Stimulated activated naive CD4-positive, alpha-beta T cell (primary cell): ENCODE measurements around the gene BRSK1.

ENCODE experiments used
- DNase-seq, 6 experiments: peaks; one replicate each; lab custom pipeline; 2025; lab: John Stamatoyannopoulos, UW

Gene BRSK1

DNA sequence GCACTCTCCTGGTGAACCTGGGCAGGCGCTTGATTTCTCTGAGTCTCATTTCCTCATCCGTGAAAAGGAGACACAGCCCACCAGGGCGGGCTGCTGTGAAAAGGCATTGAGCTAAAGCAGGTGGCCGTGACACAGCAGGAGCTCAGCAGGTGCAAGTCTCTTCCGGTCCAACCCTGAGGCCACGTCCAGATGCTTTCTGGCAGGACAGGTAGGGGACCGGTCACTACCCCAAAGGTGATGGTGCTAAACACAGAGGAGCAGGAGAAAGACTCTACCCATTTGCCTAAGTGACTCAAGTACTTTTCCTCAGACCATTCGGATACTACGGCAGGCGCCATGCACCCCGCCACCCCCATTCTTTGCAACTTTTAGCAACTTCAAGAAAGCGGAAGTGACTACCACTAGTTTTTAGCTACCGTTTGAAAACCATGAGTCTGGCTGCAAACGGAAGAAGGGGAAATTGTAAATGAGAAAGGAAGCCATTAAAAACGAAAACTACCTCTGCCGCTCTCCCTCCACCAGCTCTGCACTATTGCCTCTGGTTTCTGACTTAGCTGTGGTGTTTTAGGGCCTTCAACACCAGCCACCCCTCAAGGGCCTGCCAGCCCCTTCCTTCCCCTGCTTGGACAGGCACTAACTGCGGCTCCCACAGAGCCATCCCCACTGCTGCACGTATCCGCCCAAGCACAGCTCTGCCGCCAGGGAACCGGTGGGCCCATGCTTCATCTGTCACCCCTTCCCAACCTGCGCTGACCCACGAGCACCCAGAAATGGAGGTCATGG is 29.8 kb upstream of the BRSK1 start:
- peak; percentile 47 to 84 (median 69) for DNase-seq

GRCh38 chr19:55254625-55254977 is 29.2 kb upstream of the BRSK1 start:
- DNase-seq = no peak

GRCh38 chr19:55255618-55256423 is 28.0 kb upstream of the BRSK1 start:
- DNase-seq = peak in 5 of 6 experiments; percentile 6 to 33 (median 27)

DNA sequence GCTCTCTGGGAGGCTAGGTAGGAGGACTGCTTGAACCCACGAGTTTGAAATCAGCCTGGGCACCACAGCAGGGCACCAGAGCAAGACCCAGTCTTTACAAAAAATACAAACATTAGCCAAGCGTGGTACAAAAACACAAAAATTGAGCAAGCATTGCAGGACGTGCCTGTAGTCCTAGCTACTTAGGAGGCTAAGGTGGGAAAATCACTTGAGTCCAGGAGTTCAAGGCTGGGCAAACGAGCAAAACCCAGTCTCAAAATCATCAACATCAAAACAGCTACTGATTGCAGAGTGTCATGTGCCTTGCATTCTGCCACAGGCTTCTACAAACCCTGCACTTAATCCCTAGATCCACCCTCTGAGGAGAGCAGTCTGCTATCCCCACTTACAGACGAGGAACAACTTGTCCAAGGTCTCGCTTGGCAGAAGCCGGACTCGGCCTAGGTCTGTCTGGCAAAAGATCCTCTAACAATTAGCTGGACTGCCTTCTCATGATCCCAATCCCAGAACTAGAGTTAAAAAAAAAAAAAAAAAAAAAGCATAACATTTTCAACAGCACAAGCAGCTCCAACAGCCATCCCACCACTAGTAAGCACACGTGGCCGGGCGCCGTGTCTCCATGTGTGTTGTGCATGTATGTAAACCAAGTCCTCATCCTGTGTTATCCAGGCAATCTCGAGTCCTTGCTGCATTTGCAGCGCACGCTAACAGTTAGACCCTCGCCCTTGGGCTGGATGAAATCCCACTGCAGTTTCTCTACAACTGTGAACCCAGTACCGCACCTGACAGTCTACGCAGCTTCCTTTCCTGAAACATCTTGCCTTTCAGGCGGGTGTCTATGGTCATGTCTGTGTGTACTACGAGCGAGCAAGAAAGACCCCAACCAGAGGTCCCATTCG is 27.0 kb upstream of the BRSK1 start:
- DNase-seq = peak in 1 of 6 experiments; percentile 40

GRCh38 chr19:55257461-55258420 is 26.1 kb upstream of the BRSK1 start:
- DNase-seq = peak in 3 of 6 experiments; percentile 9 to 52 (median 22)

DNA sequence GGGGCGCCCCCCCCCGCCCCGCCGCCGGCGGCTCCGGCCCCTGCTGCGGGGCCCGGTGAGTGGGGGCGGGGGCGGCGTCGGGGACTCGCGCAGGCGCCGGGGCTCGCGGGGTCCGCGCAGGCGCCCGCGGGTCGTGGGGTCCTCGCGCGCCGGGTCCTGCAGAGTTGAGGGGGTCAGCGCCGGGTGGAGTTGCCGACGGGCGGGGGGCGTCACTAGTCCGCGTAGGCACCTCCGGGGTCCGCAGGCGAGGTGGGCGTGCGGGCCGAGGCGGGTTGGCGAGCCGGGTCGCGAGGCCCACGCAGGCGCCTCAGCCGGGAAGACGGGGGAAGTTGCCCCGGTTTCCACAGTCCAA is 25.3 kb upstream of the BRSK1 start:
- peak in 4 of 6 experiments; percentile 34 to 72 (median 61) for DNase-seq

- peak; percentile 89 to 100 (median 93) for DNase-seq
These were observed 24.8 kb upstream of the BRSK1 start, which contains the start of gene PPP6R1 for GRCh38 chr19:55258828-55259539. Gene PPP6R1 (minus strand): TSS chr19:55259017. CDS start chr19:55247103, 11,914 bp downstream.

DNA sequence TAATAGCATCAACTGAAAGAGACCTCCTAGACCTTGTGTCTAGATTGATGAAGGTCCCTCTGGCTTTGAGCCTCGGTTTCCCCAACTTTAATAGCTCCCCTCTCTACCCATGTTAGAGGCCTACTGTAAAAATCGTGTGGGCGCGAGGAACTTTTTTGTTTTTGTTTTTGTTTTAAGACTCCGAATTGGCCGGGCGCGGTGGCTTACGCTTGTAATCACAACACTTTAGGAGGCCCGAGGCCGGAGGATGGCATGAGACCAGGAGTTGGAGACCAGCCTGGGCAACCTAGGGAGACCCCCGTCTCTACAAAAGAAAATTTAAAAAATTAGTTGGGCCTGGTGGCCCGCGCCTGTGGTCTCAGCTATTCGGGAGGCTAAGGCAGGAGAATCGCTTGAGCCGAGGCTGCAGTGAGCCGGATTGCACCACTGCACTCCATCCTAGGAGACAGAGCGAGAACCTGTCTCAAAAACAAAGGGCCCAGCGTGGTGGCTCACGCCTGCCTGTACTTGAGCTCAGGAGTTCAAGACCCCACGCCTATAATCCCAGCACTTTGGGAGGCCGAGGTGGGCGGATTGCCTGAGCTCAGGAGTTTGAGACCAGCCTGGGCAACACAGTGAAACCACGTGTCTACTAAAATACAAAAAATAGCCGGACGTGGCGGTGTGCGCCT is 24.1 kb upstream of the BRSK1 start:
- DNase-seq = peak in 1 of 6 experiments; percentile 49

DNA sequence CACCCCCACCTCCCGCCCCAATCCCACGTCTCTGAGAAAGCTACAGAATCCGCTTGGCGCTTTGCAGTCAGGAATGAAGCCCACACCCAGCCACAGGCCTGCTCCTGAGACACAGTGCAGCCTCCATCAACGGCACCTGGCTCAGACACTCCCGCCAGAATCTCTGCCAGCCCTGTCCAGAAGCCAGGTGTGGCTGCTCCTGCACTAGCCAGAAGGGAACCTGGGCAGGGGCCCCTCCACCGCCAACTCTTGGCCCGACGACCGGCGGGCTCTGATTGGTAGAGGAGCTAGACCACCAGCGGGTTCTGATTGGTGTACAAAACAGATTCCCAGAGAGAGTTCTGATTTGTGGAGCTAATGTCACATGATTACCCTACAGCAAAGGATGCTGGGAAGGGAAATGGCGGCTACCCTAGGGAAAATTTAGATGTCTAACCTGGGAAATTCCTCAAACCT is 22.1 kb upstream of the BRSK1 start:
- DNase-seq = no peak

DNA sequence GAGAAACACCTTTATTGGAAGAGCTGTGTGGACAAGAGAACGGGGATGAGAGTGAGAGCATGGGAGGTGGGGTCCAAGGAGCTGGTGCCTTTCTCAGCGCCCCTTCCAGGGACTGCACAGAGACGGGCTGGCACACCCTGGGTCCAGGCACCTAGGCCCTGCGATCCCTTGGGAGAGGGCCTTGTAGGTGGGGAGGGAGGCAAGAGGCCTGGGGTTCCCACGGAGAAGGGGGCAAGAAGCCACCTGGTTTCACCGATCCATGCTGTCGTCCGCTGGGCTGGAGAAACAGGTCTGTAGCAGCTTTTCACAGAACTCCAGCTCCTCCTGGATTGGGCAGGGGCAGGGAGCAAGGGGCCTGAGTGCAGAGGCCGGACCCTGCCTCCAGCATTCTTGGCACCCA is 21.4 kb upstream of the BRSK1 start:
- DNase-seq = no peak

DNA sequence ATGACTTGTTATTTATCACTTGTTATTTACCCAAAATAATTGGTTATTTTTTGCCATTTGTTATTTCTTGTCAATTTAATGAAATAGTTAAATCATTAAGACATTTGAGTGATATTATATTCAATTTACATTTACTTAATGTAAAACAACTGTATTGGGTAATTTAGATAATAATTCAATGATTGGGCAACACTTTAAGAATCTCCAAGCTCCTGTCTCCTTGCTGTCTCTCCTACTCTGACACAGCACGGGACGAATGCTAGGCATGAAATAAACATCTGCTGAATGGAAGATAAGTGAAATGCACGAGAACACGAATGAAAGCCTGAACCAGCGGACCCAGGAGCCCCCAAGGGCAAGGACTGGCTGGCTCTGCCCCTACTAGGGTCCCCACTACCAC is 19.3 kb upstream of the BRSK1 start:
- DNase-seq = no peak

- DNase-seq = no peak
These were observed 18.6 kb upstream of the BRSK1 start for GRCh38 chr19:55265173-55265572.

GRCh38 chr19:55265723-55266386 is 17.9 kb upstream of the BRSK1 start:
- no peak for DNase-seq

DNA sequence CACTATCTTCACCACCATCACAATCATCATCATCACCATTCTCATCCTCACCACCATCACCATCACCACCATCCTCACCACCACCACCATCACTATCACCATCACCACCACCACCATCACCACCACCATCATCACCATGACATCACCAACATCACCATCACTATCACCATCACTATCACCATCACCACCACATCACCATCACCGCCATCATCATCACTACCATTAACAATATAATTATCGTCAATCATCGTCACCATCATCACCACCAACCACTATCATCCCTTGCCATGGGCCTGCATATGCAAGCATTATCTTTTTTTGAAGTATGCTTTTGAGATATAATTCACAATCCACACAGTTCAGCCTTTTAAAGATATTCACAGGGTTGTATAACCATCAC is 17.4 kb upstream of the BRSK1 start:
- DNase-seq = no peak

DNA sequence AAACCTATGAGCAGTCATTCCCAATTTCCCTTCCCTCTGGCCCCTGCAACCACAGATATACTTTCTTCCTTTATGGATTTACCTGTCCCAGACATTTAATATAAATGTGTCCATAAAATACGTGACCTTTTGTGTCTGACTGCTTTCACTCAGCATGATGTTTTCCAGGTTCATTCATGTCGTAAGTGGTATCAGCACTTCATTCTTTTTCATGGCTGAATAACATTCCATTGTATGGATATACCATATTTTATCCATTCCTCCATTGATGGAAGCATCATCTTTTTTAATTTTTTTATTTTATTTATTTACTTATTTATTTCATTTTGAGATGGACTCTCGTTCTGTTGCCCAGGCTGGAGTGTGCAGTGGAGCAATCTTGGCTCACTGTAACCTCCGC is 17.0 kb upstream of the BRSK1 start:
- DNase-seq = no peak

- DNase-seq = no peak
These were observed 14.5 kb upstream of the BRSK1 start for GRCh38 chr19:55269299-55269698.

DNA sequence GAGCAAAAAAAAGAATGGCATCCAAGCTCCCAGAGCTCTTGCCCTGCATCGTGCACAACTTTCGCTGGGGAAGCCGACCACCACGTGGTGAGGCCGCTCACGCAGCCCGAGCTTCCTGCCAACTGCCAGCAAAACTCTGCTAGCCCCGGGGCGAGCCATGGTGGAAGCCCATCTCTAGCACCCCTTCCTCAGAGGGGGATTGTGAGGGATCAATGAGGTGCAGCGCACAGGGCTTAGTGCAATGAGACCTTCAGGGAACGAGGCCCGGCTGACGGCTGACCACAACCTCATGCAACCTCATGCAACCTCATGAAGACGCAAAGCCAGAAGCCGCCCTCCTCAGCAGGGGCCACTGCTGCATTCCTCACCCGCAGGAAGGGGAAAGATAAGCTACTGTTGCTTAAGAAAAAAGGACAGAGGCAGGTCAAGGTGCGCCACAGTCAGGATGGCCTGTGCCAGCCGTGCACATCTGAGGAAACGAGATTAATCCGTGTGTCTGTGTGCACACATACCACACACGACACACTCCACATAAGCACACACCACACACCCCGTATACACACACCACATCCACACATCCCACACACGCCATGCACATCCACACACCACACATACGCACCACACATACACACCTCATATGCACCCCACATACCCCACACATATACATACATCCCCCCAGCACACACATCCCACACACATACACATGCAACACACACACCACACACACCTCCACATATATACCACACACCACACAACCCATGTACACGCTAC is 13.4 kb upstream of the BRSK1 start:
- DNase-seq = no peak

- DNase-seq = no peak
These were observed 11.7 kb upstream of the BRSK1 start for GRCh38 chr19:55272142-55272541.
